ENCODE results near the gene ROCK2.

- TF ChIP-seq CTCF (conservative IDR thresholded peaks at IDR 0.05; ENCODE audit: low read length) (no peak), EZH2phosphoT487 (IDR thresholded peaks at IDR 0.05; ENCODE audit: borderline replicate concordance) (no peak)
These were observed 8.2 kb downstream of the ROCK2 start for GRCh38 chr2:11336189-11336588.

Data from Loucy (cell line).